ENCODE results near the gene TBX15.

DNA sequence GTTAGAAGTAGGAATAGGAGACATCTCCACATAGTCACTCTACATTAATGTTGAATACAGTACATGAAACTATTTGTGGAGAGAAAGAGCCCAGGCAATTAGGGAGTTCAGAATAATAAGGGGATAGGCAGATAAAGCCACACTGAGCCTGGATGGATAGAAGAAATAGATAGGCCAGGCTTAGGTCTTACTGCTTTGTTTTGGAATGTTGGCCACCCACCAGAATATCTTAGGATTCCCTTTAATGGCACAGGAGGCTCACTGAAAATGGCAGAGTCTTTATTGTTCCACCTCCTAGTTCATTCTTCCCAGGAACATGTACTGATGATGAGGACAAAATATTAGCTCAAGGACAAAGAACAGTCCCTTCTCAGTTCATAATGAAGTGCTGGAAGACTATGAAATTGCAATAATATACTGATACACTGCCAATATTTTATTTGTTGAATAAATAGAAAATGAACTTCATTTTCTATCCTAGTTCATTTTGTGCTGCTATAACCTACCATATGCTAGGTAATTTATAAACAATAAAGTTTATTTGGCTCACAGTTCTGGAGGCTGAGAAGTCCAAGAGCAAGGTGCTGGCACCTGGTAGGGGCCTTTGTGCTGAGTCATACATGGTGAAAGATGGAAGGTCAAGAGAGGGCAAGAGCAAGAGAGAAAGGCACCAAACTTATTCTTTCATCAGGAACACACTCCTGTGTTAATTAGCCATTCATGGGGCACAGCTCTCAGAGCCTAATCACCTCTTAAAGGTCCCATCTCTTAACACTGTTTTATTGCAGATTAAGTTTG lies 87.3 kb downstream of the TBX15 start:
- TF ChIP-seq, protein P1, sequence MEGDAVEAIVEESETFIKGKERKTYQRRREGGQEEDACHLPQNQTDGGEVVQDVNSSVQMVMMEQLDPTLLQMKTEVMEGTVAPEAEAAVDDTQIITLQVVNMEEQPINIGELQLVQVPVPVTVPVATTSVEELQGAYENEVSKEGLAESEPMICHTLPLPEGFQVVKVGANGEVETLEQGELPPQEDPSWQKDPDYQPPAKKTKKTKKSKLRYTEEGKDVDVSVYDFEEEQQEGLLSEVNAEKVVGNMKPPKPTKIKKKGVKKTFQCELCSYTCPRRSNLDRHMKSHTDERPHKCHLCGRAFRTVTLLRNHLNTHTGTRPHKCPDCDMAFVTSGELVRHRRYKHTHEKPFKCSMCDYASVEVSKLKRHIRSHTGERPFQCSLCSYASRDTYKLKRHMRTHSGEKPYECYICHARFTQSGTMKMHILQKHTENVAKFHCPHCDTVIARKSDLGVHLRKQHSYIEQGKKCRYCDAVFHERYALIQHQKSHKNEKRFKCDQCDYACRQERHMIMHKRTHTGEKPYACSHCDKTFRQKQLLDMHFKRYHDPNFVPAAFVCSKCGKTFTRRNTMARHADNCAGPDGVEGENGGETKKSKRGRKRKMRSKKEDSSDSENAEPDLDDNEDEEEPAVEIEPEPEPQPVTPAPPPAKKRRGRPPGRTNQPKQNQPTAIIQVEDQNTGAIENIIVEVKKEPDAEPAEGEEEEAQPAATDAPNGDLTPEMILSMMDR (conservative IDR thresholded peaks at IDR 0.05; ENCODE audit: low read depth, low read length) = no peak
- TF ChIP-seq EZH2 (IDR thresholded peaks at IDR 0.05; ENCODE audit: borderline replicate concordance, low read depth, low read length, poor library complexity, severe bottlenecking) = no peak

Measured in A673 (cell line).